ENCODE measurements around the gene ELOB.

The ELOB gene

DNA sequence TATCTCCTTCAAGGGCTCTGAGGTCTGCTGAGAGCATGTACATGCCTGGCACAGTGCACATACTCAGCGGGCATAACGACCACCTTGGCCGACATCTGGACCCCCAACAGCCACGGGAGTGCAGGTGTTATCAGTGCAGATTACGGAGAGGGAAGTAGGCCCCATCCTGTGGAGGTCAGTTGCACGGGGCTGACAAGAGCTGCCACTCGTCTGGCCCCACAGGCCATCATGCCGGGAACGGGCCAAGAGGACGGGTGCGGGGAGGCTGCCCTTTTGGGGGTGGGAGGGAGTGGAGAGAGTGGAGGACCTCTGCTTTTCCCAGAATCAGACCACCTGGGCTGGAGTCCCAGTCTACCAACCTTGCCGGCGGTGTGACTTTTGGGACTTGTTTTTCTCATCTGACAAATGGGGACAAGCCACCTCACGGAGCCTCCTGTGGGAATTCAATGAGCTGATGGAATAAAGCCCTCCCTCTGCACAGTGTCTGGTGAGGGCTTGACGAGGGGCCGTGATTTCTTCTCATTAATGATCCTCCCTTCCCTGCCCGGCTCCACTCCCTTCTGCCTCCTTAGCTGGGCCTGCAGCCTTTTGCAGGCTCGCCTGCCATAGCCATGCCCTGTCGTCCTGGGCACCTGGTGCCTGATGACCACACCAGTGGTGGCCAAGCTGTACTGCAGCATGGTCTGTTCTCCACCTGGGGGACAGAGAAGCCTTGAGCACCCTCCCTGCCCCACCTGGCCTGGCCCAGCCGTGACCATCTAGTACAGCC, 5.7 kb upstream of the ELOB start:
- DNase-seq (ENCODE audit: low spot score): no peak

- no peak for DNase-seq (ENCODE audit: low spot score)
Observed at GRCh38 chr16:2779978-2780898, 3.2 kb upstream of the ELOB start.

DNA sequence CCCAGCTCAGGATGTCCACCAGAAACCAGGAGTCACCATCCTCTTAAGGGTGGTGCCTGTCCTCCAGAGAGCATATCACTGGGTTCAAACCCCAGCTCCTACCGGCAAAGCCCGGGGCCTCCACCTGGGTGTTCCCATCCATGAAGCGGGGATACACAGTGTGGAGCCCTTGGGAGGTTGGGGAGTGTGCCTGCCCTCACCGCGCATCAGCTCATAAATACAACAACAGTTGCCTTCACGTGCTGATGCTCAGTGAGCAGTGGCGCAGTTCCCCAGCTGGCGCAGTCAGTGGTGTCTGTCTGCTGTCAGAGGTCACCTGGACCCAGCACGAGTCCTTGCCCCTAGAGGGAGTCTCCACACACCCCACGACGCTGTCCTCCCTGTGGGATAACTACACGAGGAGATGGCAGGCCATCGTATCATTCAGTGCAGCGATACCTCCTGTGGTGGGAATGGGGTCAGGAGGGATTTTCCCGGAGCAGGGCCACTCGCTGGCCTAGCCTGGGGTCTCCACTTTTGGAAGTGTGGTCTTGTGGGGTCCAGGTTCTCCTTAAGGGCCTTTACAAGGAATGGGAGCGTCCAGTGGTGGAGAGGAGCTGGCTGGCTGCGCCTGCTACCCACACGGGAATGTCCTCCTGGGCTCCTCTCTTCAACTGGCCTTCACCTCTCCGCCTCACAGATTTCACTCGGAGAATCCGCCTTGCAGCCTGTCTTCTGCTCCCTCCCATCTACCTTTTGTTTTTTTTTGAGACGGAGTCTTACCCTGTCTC, 2.3 kb upstream of the ELOB start:
- no peak for DNase-seq (ENCODE audit: low spot score)

- no peak for DNase-seq (ENCODE audit: low spot score)
Observed at GRCh38 chr16:2778630-2778958, 1.5 kb upstream of the ELOB start.

DNA sequence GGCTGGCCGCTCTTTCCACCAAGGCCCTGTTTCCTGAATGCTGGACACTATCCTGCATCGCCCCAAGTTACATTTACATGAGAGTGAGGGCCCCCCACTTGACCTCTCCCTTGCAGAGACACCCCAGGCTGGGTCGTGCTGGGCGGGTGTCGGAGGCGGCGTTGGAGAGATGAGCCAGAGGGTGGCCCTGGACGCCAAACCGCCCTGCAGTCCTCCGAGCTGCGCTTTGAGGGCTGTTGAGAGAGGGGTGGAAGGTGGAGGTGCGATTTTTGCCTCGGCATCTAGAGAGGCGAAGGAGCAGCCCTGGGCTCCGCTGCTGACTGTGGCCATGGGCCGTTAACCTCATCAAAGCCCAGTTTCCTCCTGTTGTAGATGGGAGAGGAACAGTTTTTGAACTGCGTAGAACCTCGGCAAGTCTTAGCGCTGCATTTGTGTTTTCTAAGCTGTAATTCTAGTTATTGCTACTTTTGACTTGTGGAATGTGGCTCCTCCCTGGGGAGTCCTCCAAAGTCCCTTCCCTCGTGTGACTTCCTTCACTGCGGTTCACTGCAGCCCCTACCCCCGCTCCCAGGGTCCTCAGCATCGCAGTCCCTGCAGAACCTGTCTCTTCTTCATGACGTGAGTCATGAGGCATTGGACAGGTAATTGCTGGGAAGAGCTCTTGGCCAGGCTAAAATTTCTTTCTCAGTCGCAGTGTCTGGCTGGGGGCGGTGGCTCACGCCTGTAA, 986 bp upstream of the ELOB start:
- no peak for DNase-seq (ENCODE audit: low spot score)

DNA sequence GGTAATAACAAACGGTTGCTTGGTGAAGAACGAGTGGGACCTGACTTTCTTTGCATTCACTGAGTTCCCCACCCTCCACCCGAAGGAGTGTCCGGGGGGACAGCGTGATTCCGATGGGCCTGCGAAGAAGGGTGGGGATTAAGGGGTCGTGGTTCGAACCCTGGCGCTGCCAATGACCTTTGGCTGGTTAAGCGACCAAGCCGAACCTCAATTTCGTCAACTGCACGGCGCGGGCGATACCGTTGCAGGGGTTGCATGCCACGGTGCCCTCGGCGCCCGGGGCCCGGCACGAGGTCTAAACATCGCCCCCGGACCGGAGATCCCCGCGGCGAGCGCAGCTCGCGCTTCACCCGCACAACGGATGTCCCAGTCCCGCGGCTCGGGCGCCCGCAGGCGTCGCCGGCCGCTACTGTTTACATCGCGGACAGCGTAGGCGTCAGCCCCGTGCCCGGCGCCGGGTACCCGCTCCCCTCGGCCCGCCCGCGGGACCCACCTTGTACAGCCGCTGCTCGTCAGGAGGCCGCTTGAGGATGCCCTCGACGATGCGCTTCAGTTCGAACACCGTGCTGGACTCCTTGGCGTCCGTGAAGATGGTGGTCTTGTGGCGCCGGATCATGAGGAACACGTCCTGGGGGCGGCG, 460 bp downstream of the ELOB start:
- DNase-seq (ENCODE audit: low spot score): no peak

DNA sequence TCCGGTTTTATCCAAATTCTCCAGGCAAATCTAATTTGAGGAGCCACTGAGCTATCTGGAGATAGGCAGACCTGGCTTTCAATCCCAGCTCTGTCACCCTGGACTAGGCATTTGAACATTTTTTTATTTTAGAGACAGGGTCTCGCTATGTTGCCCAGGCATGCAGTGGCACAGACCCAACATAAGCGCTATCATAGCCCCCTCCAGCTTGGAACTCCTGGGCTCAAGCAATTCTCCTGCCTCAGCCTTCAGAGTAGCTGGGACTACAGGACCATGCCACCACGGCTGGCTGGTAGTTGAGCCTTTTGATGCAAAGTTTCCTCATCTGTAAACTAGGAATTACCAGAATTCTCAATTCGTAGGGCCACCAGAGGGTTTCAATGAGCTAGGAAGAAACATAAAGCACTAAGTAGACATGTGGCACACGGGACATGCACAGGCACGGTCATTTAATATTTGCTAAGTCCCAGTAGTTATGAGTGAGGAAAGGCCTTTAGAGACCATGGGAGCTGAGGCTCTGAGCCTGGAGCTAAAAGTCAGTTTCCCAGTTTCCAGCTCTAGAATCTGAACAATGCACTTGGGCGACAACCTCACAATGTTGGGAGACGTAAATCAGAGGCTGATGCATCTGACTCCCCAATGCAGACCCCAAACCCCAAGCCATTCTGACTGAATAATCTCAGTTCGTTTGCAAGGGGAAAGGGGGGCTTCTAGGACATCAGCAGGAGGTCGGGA, 1.1 kb downstream of the ELOB start:
- no peak for DNase-seq (ENCODE audit: low spot score)

DNA sequence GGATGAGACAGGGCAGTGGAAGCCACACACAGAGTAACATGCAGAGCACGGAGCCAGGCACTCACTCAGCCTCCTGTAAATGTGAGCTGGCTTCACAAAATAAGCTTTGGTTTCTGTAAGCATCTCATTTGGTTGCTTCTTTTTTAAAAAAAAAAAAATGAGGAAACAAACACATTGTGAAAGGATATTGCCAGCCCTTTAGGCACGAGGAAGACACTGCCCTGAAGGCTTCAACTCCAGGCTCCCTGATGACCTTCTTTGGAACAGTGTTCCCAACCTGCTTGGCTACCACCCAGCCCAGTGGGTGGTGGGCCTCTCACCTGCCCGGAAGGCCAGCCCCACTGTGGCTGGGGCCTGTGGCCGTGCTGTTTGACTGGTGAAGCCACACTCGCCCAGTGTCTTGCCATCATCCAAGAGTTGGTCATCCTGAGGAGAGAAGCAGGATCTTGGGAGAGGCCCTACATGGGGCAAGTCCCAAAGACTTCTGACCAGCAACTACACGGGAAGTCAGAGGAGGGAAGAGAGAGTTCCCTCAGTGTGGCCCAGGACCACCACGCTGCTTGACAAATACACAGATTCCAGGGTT, 1.9 kb downstream of the ELOB start:
- no peak for DNase-seq (ENCODE audit: low spot score)

DNA sequence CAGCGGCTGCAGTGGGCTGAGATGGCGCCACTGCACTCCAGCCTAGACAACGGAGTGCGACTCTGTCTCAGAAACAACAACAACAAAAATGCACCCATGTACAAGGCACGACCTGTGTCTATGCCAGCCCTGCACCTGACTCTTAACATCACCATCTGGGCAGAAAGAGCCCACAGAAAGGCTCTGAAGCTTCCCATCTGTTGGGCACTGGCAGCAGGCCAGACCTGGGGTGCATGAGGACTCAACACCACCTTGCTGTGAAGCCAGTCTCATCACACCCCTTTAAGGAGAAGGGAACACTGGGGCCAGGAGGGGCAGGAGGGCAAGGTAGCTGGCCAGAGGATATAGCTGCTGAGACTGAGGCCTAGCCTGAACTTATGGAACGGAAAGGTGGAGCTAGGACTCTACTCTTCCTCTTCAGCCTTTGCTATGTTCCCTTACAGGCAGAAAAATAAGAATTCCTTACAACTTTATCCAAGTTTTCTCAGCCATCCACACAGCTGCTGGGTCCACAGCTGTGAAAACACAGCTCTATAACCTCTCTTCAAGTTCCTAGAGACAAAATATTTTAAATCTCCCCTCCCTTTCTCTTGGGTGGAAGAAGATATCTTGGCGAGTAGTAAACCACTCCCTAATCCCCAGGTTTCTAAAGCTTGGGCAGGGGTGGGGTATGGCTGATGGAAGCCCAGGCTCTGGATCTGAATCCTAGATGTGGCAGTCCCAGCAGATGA, 2.8 kb downstream of the ELOB start:
- no peak for DNase-seq (ENCODE audit: low spot score)

- DNase-seq (ENCODE audit: low spot score): no peak
Observed at GRCh38 chr16:2773188-2773968, 3.7 kb downstream of the ELOB start.

- no peak for DNase-seq (ENCODE audit: low spot score)
Observed at GRCh38 chr16:2771496-2772402, 5.3 kb downstream of the ELOB start.

DNA sequence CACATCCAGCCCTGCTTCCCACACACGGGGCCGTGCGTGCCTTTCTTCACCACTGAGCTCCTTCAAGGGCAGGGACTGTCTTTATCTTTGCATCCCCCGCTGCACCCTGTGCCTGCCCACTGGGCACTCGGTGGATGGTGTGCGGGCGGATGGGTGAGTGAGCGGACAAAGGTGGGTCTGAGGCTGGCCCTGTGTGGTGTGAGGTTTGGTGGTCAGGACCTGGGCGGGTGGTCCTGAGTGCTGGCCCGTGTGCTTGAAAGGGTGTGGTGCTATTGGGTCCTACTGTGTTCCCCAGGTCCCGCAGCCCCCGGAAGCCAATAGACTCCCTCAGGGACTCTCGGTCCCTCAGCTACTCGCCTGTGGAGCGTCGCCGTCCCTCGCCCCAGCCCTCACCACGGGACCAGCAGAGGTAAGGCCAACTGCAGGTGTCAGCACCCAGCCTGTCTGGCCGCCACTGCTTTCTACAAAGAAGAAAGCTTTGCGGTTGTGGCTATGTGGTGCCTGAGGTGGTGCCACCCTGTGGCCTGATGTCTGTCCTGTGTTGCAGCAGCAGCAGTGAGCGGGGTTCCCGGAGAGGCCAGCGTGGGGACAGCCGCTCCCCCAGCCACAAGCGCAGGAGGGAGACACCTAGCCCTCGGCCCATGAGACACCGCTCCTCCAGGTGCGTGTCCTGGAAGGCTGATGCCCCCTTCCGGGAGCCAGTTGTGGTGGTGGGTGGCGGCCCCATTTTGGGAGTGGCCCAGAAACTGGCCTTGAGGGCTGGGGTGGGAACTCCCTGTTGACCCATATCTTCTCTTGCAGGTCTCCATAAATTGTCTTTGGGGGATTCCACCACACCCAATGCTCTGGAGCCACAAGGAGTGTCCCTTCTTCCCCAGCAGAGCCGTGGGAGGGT, 6.8 kb downstream of the ELOB start:
- DNase-seq (ENCODE audit: low spot score): no peak

- no peak for DNase-seq (ENCODE audit: low spot score)
Observed at GRCh38 chr16:2769675-2770056, 7.4 kb downstream of the ELOB start.

DNA sequence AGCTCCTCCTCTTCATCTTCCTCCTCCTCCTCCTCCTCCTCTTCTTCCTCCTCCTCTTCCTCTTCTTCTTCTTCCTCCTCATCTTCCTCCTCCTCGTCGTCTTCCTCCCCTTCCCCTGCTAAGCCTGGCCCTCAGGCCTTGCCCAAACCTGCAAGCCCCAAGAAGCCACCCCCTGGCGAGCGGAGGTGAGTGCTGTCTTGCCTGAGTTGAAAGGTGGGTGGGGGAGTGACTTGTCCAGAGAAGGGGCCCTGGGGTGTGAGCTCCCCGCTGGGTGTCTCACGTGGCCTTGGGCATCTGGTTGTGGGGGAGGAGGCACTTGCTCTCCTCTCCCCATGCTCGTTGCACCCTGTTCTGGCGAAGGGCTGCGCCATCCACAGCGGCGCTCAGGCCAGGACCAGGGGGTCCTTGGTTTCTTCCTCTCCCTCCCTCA, 8.0 kb downstream of the ELOB start:
- no peak for DNase-seq (ENCODE audit: low spot score)

DNA sequence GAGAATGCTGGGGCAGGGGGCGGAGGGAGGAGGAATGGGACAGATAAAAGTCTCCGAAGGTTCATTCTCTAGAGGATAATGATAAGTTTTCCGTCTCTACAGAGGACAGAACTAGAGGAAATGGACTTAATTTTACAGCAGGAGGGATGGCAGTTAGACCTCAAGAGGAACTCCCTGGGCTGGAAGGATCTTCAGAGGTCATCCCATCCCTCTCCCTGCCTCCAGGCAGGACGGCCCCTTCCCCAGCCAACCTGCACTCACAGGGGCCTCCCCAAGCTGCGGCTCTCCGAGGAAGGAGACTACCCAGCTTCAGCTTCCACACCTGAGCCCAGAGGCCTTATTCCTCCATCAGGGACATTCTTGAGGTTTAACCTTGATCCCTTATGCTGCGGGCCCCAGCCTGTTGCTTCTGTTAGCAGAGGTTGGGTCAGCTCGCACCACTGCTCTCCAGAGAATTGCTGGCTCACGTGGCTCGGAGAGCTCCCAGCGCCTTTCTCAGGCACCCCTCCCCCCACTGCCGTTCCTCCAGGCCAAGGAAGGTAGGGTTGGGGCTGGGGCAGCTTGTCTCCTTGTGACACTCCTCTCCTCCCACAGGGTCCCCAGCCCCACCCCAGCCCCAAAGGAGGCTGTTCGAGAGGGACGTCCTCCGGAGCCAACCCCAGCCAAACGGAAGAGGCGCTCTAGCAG, 8.5 kb downstream of the ELOB start:
- no peak for DNase-seq (ENCODE audit: low spot score)

GRCh38 chr16:2767891-2768290, 9.2 kb downstream of the ELOB start:
- no peak for DNase-seq (ENCODE audit: low spot score)
